HG03469 (cell line): ENCODE measurements around the gene U2AF2.

Experiments used
- ATAC-seq: cut with Tn5 transposase; IDR thresholded peaks from one replicate; pipeline ENCODE4 v1.9.1; 2021; ENCODE audit warnings: mild to moderate bottlenecking, moderate library complexity, moderate number of reproducible peaks; ENCODE audit not compliant: unreplicated experiment

The U2AF2 gene

GRCh38 chr19:55673465-55673864, 18.6 kb downstream of the U2AF2 start:
- ATAC-seq: no peak

GRCh38 chr19:55673889-55674288, 19.1 kb downstream of the U2AF2 start:
- no peak for ATAC-seq

GRCh38 chr19:55674459-55674840, 19.6 kb downstream of the U2AF2 start:
- ATAC-seq: no peak

- ATAC-seq: peak; percentile 47
Measured at GRCh38 chr19:55674841-55675660, 20.2 kb downstream of the U2AF2 start, which contains the start of gene EPN1. Gene EPN1 (plus strand): TSS chr19:55675226. CDS start chr19:55678628, 3,402 bp downstream.

- ATAC-seq: no peak
Measured at GRCh38 chr19:55675661-55676354, 21.0 kb downstream of the U2AF2 start.

- ATAC-seq: no peak
Measured at GRCh38 chr19:55676383-55676782, 21.5 kb downstream of the U2AF2 start.

GRCh38 chr19:55676889-55677505, 22.2 kb downstream of the U2AF2 start:
- no peak for ATAC-seq

GRCh38 chr19:55677572-55678028, 22.8 kb downstream of the U2AF2 start:
- no peak for ATAC-seq

GRCh38 chr19:55678121-55678671, 23.4 kb downstream of the U2AF2 start:
- ATAC-seq: peak; percentile 62

- no peak for ATAC-seq
Measured at GRCh38 chr19:55679343-55680257, 24.8 kb downstream of the U2AF2 start.

- no peak for ATAC-seq
Measured at GRCh38 chr19:55680339-55681130, 25.7 kb downstream of the U2AF2 start.

- ATAC-seq: no peak
Measured at GRCh38 chr19:55681131-55682092, 26.6 kb downstream of the U2AF2 start.

GRCh38 chr19:55683449-55684261, 28.8 kb downstream of the U2AF2 start:
- no peak for ATAC-seq

GRCh38 chr19:55684946-55685681, 30.3 kb downstream of the U2AF2 start:
- ATAC-seq: no peak

GRCh38 chr19:55685776-55686175, 30.9 kb downstream of the U2AF2 start:
- ATAC-seq: no peak

- no peak for ATAC-seq
Measured at GRCh38 chr19:55686311-55687050, 31.6 kb downstream of the U2AF2 start.
